Measurements from ENCODE around the gene MMP2.

Gene MMP2

DNA sequence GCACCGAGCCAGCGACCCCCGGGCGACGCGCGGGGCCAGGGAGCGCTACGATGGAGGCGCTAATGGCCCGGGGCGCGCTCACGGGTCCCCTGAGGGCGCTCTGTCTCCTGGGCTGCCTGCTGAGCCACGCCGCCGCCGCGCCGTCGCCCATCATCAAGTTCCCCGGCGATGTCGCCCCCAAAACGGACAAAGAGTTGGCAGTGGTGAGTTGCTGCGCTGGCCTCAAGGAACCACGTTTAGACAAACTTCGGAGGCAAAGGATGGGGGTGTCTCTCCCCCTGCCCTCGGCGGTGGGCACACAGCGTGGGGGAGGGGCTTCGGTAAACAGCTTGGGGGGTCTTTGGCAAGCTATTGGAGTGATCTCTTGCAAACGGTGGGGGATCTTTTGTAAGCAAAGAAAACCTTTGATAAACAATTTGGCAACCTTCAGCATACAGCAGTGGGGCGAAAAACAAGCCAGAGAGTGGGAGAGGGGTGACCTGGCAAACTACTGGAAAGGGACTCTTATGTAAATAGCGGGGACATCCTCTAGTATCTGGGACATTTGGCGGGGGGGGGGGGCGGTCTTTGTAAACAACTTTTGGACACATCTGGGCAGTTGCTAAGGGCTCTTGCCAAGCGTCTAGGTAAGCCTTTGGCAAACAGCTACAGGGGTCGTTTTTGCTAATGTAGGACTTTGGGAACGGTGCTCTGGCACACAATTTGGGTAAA, 587 bp downstream of the MMP2 start:
- DNase-seq (ENCODE audit: low spot score), result no peak
- TF ChIP-seq, protein P1, sequence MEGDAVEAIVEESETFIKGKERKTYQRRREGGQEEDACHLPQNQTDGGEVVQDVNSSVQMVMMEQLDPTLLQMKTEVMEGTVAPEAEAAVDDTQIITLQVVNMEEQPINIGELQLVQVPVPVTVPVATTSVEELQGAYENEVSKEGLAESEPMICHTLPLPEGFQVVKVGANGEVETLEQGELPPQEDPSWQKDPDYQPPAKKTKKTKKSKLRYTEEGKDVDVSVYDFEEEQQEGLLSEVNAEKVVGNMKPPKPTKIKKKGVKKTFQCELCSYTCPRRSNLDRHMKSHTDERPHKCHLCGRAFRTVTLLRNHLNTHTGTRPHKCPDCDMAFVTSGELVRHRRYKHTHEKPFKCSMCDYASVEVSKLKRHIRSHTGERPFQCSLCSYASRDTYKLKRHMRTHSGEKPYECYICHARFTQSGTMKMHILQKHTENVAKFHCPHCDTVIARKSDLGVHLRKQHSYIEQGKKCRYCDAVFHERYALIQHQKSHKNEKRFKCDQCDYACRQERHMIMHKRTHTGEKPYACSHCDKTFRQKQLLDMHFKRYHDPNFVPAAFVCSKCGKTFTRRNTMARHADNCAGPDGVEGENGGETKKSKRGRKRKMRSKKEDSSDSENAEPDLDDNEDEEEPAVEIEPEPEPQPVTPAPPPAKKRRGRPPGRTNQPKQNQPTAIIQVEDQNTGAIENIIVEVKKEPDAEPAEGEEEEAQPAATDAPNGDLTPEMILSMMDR (IDR thresholded peaks at IDR 0.05; ENCODE audit: borderline replicate concordance, control extremely low read depth, extremely low read depth, insufficient read depth, missing control alignments), result no peak
- in situ Hi-C loops (cut with MboI; ENCODE audit: low sequenced_read_pairs, unreplicated experiment), result no loop called here

DNA sequence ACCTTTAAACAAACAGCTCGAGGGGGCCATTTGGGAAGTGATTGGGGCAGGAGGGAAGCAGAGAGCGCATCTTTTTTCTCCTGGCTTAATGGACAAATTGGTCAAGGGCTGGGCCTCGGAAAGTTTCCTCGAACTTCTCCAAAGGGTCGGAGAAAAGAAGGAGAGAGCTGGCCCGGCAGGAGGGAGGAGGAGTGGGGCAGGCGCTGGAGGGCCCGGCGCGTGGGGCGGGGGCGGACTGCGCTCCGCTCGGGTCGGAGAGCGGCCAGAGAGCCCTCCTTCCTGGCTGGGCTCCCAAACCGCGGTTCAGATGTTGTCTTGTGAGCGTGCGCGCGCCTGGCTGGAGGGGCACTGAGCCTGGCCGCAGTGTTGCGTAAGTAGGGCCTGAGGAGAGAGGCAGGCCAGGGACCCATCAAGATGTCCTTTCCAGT, 1.2 kb downstream of the MMP2 start:
- in situ Hi-C loops (cut with MboI; ENCODE audit: low sequenced_read_pairs, unreplicated experiment), result no loop called here
- TF ChIP-seq, protein P1 (IDR thresholded peaks at IDR 0.05; ENCODE audit: borderline replicate concordance, control extremely low read depth, extremely low read depth, insufficient read depth, missing control alignments), result no peak
- no peak for DNase-seq (ENCODE audit: low spot score)

GRCh38 chr16:55481023-55481422, 2.0 kb downstream of the MMP2 start:
- TF ChIP-seq, protein P1 (IDR thresholded peaks at IDR 0.05; ENCODE audit: borderline replicate concordance, control extremely low read depth, extremely low read depth, insufficient read depth, missing control alignments), result no peak
- in situ Hi-C loops (cut with MboI; ENCODE audit: low sequenced_read_pairs, unreplicated experiment), result no loop called here
- no peak for DNase-seq (ENCODE audit: low spot score)

- DNase-seq (ENCODE audit: low spot score), result no peak
- TF ChIP-seq, protein P1 (IDR thresholded peaks at IDR 0.05; ENCODE audit: borderline replicate concordance, control extremely low read depth, extremely low read depth, insufficient read depth, missing control alignments), result no peak
- in situ Hi-C loops (cut with MboI; ENCODE audit: low sequenced_read_pairs, unreplicated experiment), result no loop called here
Observed at GRCh38 chr16:55482056-55482455, 3.1 kb downstream of the MMP2 start.

DNA sequence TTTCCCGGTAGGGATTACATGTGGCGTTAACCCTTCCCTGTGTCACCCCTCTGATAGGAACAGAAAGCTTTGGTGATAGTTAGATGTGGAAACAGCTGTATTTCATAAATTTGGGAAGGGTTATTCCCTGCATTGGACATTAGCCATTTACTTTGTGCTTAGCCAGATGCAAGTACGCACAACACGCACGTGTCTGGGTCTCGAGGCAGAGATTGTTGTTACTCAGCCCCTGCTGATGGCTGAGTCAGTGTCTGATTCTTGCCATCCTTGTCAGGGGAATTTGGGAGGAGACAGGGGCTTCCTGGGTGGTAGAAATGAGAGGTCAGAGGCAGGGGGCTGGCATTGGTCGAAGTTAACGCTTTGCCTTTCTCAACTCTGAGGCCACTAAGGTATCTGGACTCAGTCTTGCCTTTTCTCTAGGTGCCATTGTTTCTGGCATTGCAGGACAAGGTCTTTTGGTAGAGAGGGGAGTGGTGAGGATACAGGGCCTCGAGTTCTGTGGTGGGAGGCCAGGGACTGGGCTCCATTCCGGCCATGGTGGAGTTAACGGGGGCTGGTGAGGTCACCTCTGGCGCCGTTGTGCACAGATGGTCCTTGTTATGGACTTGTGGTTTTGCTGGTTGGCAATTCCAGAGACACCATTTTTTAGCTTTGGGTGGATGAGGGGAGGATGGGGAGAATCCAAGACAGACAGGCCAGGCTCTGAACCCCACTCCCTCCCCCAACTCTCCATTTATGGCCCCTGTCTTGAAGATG, 8.2 kb downstream of the MMP2 start:
- in situ Hi-C loops (cut with MboI; ENCODE audit: low sequenced_read_pairs, unreplicated experiment), result no loop called here
- TF ChIP-seq, protein P1 (IDR thresholded peaks at IDR 0.05; ENCODE audit: borderline replicate concordance, control extremely low read depth, extremely low read depth, insufficient read depth, missing control alignments), result no peak
- DNase-seq (ENCODE audit: low spot score), result no peak

GRCh38 chr16:55488306-55488705, 9.3 kb downstream of the MMP2 start:
- in situ Hi-C loops (cut with MboI; ENCODE audit: low sequenced_read_pairs, unreplicated experiment), result no loop called here
- TF ChIP-seq, protein P1 (IDR thresholded peaks at IDR 0.05; ENCODE audit: borderline replicate concordance, control extremely low read depth, extremely low read depth, insufficient read depth, missing control alignments), result no peak
- no peak for DNase-seq (ENCODE audit: low spot score)

All from GM13976 (cell line).